Heart left ventricle (tissue), 16 donors: ENCODE measurements around the gene GPR151. TPM values are rescaled to one million over a fixed set of nuclear protein-coding genes. Genes with fewer than 3 reads are reported as not detected.
"Not testable (repeated sequence)": the region's sequence is repeated elsewhere in the genome, so short reads cannot be mapped to it uniquely, and the experiment has no call there.

Experiments
- ATAC-seq, 4 donors: fragments of 200-7000 bp; cut with Tn5 transposase; one replicate each; pipeline ENCODE4 v1.9.1; 2020 to 2022; ENCODE audit warnings: moderate library complexity in 4 of 4, mild to moderate bottlenecking in 3 of 4, moderate number of reproducible peaks in 1 of 4
- DNase-seq, 5 donors: peaks; one replicate each; pipeline ENCODE4 v3.0.0-alpha.2; 2020
- H3K27ac ChIP-seq, 12 donors: fragments of 200-600 bp; sonication (generic) in 4 of 12; one replicate each; pipeline versions ENCODE4 v1.5.0 to v1.8.0; 2016 to 2022; ENCODE audit warnings: mild to moderate bottlenecking in 2 of 12
- H3K27me3 ChIP-seq, 9 donors: fragments of 200-600 bp; sonication (generic) in 2 of 9; one replicate each; pipeline versions ENCODE4 v1.5.1 to v1.8.0; 2016 to 2022; ENCODE audit warnings: mild to moderate bottlenecking in 3 of 9
- H3K36me3 ChIP-seq, 9 donors: fragments of 200-600 bp; sonication (generic) in 2 of 9; one replicate each; pipeline versions ENCODE4 v1.5.0 to v1.8.0; 2018 to 2022; ENCODE audit warnings: mild to moderate bottlenecking in 2 of 9
- H3K4me1 ChIP-seq, 12 donors: fragments of 200-600 bp; sonication (generic) in 4 of 12; one replicate each; pipeline versions ENCODE4 v1.5.0 to v1.8.0; 2016 to 2022; ENCODE audit warnings: mild to moderate bottlenecking in 3 of 12
- H3K4me3 ChIP-seq, 12 donors: fragments of 200-600 bp; sonication (generic) in 4 of 12; one replicate each; pipeline versions ENCODE4 v1.5.0 to v1.8.0; 2017 to 2022; ENCODE audit warnings: mild to moderate bottlenecking in 9 of 12, moderate library complexity in 4 of 12
- H3K9me3 ChIP-seq, 12 donors: fragments of 200-600 bp; sonication (generic) in 4 of 12; one replicate each; pipeline versions ENCODE4 v1.5.0 to v1.8.0; 2016 to 2022; ENCODE audit warnings: mild to moderate bottlenecking in 1 of 12
- CTCF ChIP-seq, 12 donors: fragments of 200-600 bp; sonication (generic) in 4 of 12; IDR thresholded peaks; one replicate each; pipeline versions ENCODE4 v1.5.0 to v1.8.0; 2018 to 2022; ENCODE audit warnings: antibody characterized with exemption in 12 of 12, mild to moderate bottlenecking in 5 of 12
- POLR2A ChIP-seq, 2 donors: fragments of 450-650 bp; IDR thresholded peaks; one replicate each; pipeline ENCODE4 v1.6.1; 2017; ENCODE audit warnings: antibody characterized with exemption in 2 of 2, mild to moderate bottlenecking in 2 of 2, moderate library complexity in 2 of 2
- WGBS, 4 donors: extraction: QIAGEN DNeasy Blood & Tissue Kit in 2 of 4; methylation state at CpG; one replicate each; pipeline versions ENCODE4 v1.1.5 to v1.1.7; 2013 to 2018; 5-methylcytosine and 5-hydroxymethylcytosine counted together
- intact Hi-C, 10 donors: fragments of 100-400 bp; cut with DNase I; formaldehyde crosslinking; loops; one replicate each; pipeline versions ENCODE4 v1.11.1 to v1.14.2; 2022
- polyA plus RNA-seq, 2 donors: library from polyadenylated mRNA; stranded (reverse); fragments of 200-250 nt; gene quantifications; one replicate each; pipeline ENCODE4 v1.2.3, GENCODE V29; 2013
- total RNA-seq, 9 donors: library from RNA; depleted of rRNA in 2 of 9; stranded (reverse); fragments of >200 nt in 2 of 9; fragmentation: NEBNext Ultra II Directional in 3 of 9; extraction: Animal tissue kit (Norgen Biotek cat#: 25700) in 3 of 9; gene quantifications; one replicate each; pipeline versions ENCODE4 v1.1.0 to v1.2.4, GENCODE V29; 2016 to 2023
- donor health status: ischemic (EF 13 %, LVEDD 7.1; RV severe dilation, severe dysfunction).
- donor health status: healthy with polysubstance abuse.
- donor health status: DM: no; HTN: yes; CAD: no.
- donor health status: DM: no; HTN: no; CAD: no.
- donor health status: ischemic (EF 25% LVEDD 6.9; RV normal size, moderate dysfunction).
- donor health status: ischemic (EF 25% LVEDD 5.7; RV mildly dilated, moderate dysfunction).
- donor health status: healthy.
- donor health status: DM: yes; HTN: yes; CAD: no.
- donor health status: ischemic (EF 35%, LVEDD 5.7; RV mildly dilated, moderate dysfunction).
- donor health status: nonischemic (EF 11% LVEDD 7.7; RV severe dilation, severe dysfunction).
- donor health status: DM: yes; HTN: yes; CAD: no.
- donor health status: PGD.
- donor health status: ischemic (EF 29% LVEDD 5.4; RV normal size, mild dysfunction).
- donor health status: nonischemic (EF 23%, LVEDD 6.1; RV moderate dilation, normal function).

Gene GPR151
- total and polyA plus RNA-seq, 11 donors, result not detected

GRCh38 chr5:146560205-146560812 is 44.3 kb upstream of the GPR151 start:
- no peak overlapping the region for H3K27ac ChIP-seq
- H3K36me3 ChIP-seq, result no peaks in the 10 kb centered on the region
- ATAC-seq (no peak), DNase-seq (no peak)
- intact Hi-C loops, result no loop called here
- H3K9me3 ChIP-seq, result no peaks in the 10 kb centered on the region
- WGBS, 4 donors, result 29 to 42% (median 30%) methylated on average over 3 of the region's 3 CpGs
- peaks cover 0 to 6% (median 0%) of the 10 kb centered on the region in 12 donors for H3K4me1 ChIP-seq
- H3K4me3 ChIP-seq, result no peak overlapping the region
- H3K27me3 ChIP-seq, result peaks cover 0 to 2% (median 0%) of the 10 kb centered on the region in 9 donors
- TF ChIP-seq CTCF (IDR thresholded peaks at IDR 0.05), result no peak
- TF ChIP-seq POLR2A (IDR thresholded peaks at IDR 0.05), result no peak

GRCh38 chr5:146556884-146557283 is 40.9 kb upstream of the GPR151 start:
- DNase-seq, H3K27ac ChIP-seq, H3K9me3 ChIP-seq, H3K4me3 ChIP-seq, H3K36me3 ChIP-seq, intact Hi-C loops, ATAC-seq, H3K27me3 ChIP-seq, H3K4me1 ChIP-seq: not testable (repeated sequence)
- WGBS, 4 donors, result 81 to 93% (median 88%) methylated on average over 3 to 4 of the region's 4 CpGs

- Histone ChIP-seq H3K36me3 (no peaks in the 10 kb centered on the region), H3K9me3 (no peaks in the 10 kb centered on the region), H3K27me3 (peaks cover 0 to 10% (median 0%) of the 10 kb centered on the region in 9 donors), H3K4me3 (no peak overlapping the region), H3K27ac (no peak overlapping the region), H3K4me1 (no peaks in the 10 kb centered on the region)
- ATAC-seq (no peak), DNase-seq (no peak)
- intact Hi-C loops, result no loop called here
- WGBS, 4 donors, result 46 to 54% (median 50%) methylated on average over 3 of the region's 3 CpGs
- TF ChIP-seq CTCF (IDR thresholded peaks at IDR 0.05), result no peak
- no peak for TF ChIP-seq POLR2A (IDR thresholded peaks at IDR 0.05)
These were observed 37.5 kb upstream of the GPR151 start for GRCh38 chr5:146553446-146553845.

GRCh38 chr5:146549615-146550014 is 33.6 kb upstream of the GPR151 start:
- TF ChIP-seq CTCF (IDR thresholded peaks at IDR 0.05) (no peak), POLR2A (IDR thresholded peaks at IDR 0.05) (no peak)
- no peak for ATAC-seq
- Histone ChIP-seq H3K36me3 (no peaks in the 10 kb centered on the region), H3K4me3 (no peak overlapping the region), H3K4me1 (no peaks in the 10 kb centered on the region), H3K27me3 (peaks cover 0 to 10% (median 0%) of the 10 kb centered on the region in 9 donors), H3K27ac (no peak overlapping the region), H3K9me3 (no peaks in the 10 kb centered on the region)
- DNase-seq, result no peak
- intact Hi-C loops, result no loop called here
